Gastroesophageal sphincter (tissue), 4 donors: ENCODE results near the gene LRRC26. TPM values are rescaled to one million over a fixed set of nuclear protein-coding genes. Genes with fewer than 3 reads are reported as not detected.
A peak's percentile ranks its signal among the peaks of the same experiment; 100 is the strongest.

ENCODE experiments used
- ATAC-seq: fragments of 150-250 bp; one replicate; pipeline ENCODE4 v1.9.1; 2016; ENCODE audit warnings: mild to moderate bottlenecking, moderate library complexity
- H3K27ac ChIP-seq, 4 donors: fragments of 200-600 bp; sonication (generic) in 3 of 4; 1 replicate in 3 of 4; 2 replicates in 1 of 4; pipeline ENCODE4 v1.5.1; 2016 to 2019
- H3K27me3 ChIP-seq: fragments of 200-600 bp; sonication (generic); one replicate; pipeline ENCODE4 v1.5.1; 2019
- H3K36me3 ChIP-seq, 2 donors: fragments of 200-600 bp; sonication (generic); one replicate each; pipeline ENCODE4 v1.5.1; 2019; ENCODE audit warnings: control low read depth in 1 of 2
- H3K4me1 ChIP-seq, 3 donors: fragments of 200-600 bp; sonication (generic); 1 replicate in 2 of 3; 2 replicates in 1 of 3; pipeline ENCODE4 v1.5.1; 2016 to 2019; ENCODE audit warnings: control low read depth in 2 of 3
- H3K4me3 ChIP-seq, 2 donors: fragments of 200-600 bp; sonication (generic); one replicate each; pipeline ENCODE4 v1.5.1; 2019; ENCODE audit warnings: mild to moderate bottlenecking in 1 of 2, moderate library complexity in 1 of 2
- H3K9me3 ChIP-seq, 3 donors: fragments of 200-600 bp; sonication (generic); one replicate each; pipeline ENCODE4 v1.5.1; 2017 to 2019; ENCODE audit warnings: control low read depth in 2 of 3
- CTCF ChIP-seq, 4 experiments: fragments of 200-600 bp in 2 of 4; fragments of 450-650 bp in 2 of 4; sonication (generic) in 1 of 4; IDR thresholded peaks; one replicate each; pipeline ENCODE4 v1.5.1; 2017 to 2019; ENCODE audit warnings: antibody characterized with exemption in 4 of 4, mild to moderate bottlenecking in 2 of 4, moderate library complexity in 2 of 4
- EP300 ChIP-seq: sonication (generic); formaldehyde crosslinking; IDR thresholded peaks from one replicate; pipeline ENCODE4 v1.6.1; 2017; ENCODE audit warnings: antibody characterized with exemption, mild to moderate bottlenecking
- POLR2A ChIP-seq, 2 donors: fragments of 450-650 bp; IDR thresholded peaks; one replicate each; pipeline ENCODE4 v1.6.1; 2017; ENCODE audit warnings: antibody characterized with exemption in 2 of 2, mild to moderate bottlenecking in 2 of 2, moderate library complexity in 1 of 2
- POLR2AphosphoS5 ChIP-seq: sonication (generic); formaldehyde crosslinking; IDR thresholded peaks from one replicate; pipeline ENCODE4 v1.6.1; 2017; ENCODE audit warnings: antibody characterized with exemption
- WGBS, 2 donors: methylation state at CpG; one replicate each; pipeline ENCODE4 v1.1.5; 2018; ENCODE audit warnings: low coverage in 1 of 2; 5-methylcytosine and 5-hydroxymethylcytosine counted together
- total RNA-seq, 4 donors: library from RNA; depleted of rRNA; stranded (reverse); fragments of >200 nt; gene quantifications; one replicate each; pipeline ENCODE4 v1.1.0, GENCODE V29; 2016

Gene LRRC26
- total RNA-seq, 4 donors from 2014 or later, result 7.7 TPM; not detected in 3

- no peak for ATAC-seq
- no peak for TF ChIP-seq POLR2A (IDR thresholded peaks at IDR 0.05)
- Histone ChIP-seq H3K36me3 (no peaks in the 10 kb centered on the region), H3K27ac (peak overlapping the region in 3 of 4 donors; percentile 68 to 77 (median 76)), H3K27me3 (peaks cover 52% of the 10 kb centered on the region), H3K4me1 (peaks cover 0 to 38% (median 12%) of the 10 kb centered on the region in 3 donors), H3K9me3 (peaks cover 0 to 19% (median 0%) of the 10 kb centered on the region in 3 donors), H3K4me3 (peak overlapping the region; percentile 37 to 66)
- WGBS, 2 donors, result no CpG with 5 or more reads among the region's 58 CpGs
Observed at GRCh38 chr9:137130176-137130755, 39.6 kb downstream of the LRRC26 start.

GRCh38 chr9:137129456-137130175 lies 40.2 kb downstream of the LRRC26 start:
- peaks cover 45% of the 10 kb centered on the region for H3K27me3 ChIP-seq
- peak; percentile 96 for ATAC-seq
- no peaks in the 10 kb centered on the region for H3K36me3 ChIP-seq
- WGBS, 2 donors, result no CpG with 5 or more reads among the region's 86 CpGs
- peak overlapping the region; percentile 37 to 66 for H3K4me3 ChIP-seq
- peaks cover 0 to 38% (median 12%) of the 10 kb centered on the region in 3 donors for H3K4me1 ChIP-seq
- peaks cover 0 to 19% (median 0%) of the 10 kb centered on the region in 3 donors for H3K9me3 ChIP-seq
- TF ChIP-seq EP300 (no peak), POLR2A (IDR thresholded peaks at IDR 0.05) (peak; percentile 27 to 28), POLR2AphosphoS5 (peak; percentile 38), CTCF (IDR thresholded peaks at IDR 0.05) (no peak)
- peak overlapping the region in 3 of 4 donors; percentile 68 to 77 (median 76) for H3K27ac ChIP-seq

DNA sequence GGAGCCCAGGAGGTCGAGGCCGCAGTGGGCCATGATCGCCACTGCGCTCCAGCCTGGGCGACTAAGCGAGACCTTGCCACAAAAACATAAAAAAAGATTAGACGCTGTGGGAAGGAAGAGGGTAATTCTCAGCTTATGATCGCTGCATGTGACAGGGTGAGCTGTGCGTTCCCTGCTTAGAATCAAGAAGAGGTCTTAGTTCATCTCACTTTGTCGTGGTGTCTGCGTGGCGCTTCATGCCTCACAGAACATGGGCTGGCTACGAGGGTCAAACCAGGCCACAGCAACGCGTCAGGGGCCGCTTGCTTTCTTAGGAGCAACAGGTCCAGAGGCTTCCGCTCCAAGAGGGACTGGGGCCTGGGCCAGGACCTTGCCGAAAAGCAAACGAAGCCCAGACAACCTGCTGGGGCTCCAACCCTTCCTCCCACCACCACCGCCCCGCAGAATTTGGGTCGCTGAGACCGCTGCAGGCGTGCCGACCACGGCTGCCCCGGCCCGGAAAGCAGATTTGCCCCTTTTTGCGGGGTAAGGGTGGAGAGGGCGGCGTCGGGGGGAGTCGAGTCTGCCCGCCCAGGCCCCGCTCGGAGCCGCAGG lies 40.9 kb downstream of the LRRC26 start:
- H3K9me3 ChIP-seq, result peaks cover 0 to 19% (median 0%) of the 10 kb centered on the region in 3 donors
- H3K27ac ChIP-seq, result peak overlapping the region in 3 of 4 donors; percentile 68 to 77 (median 76)
- H3K4me3 ChIP-seq, result peak overlapping the region; percentile 37 to 66
- H3K36me3 ChIP-seq, result no peaks in the 10 kb centered on the region
- H3K27me3 ChIP-seq, result peaks cover 39% of the 10 kb centered on the region
- no peak for ATAC-seq
- 48 to 64% methylated on average over 9 to 16 of the region's 37 CpGs for WGBS, 2 donors
- TF ChIP-seq EP300 (no peak), POLR2AphosphoS5 (no peak), POLR2A (IDR thresholded peaks at IDR 0.05) (no peak), CTCF (IDR thresholded peaks at IDR 0.05) (no peak)
- H3K4me1 ChIP-seq, result peaks cover 0 to 38% (median 12%) of the 10 kb centered on the region in 3 donors

DNA sequence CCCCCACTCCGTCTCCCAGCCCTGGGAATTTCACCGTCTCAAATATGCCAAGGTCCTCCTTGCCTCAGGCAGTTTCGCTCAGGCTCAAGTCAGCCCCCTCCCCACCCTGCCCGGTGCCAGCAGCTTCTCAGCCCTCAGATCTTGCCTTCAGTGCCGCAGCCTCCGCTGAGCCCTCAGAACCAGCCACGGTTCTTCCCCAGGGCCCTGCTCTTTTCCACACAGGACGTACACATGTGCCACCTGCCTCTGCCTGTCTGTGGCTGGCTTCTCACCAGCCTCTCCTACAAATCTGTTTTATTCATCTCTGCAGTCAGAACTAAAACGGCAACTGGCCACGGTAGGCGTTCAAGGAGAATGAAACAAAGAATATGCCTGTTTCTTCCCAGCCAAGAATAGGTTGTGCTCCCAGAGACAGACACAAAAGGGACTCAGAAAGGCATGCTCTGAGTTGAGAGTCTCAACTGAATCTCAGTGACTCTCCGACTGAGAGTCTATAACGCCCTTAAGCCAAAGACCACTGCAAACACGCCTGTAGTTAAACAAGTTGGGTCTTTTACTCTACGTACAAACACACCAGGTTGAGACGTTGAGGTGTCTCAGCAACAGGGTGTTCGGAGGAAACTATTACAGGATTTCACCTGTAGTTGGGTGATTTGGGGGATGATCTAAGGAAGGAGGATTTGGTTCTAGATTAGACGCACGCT lies 41.5 kb downstream of the LRRC26 start:
- 72 to 76% methylated on average over 6 to 15 of the region's 19 CpGs for WGBS, 2 donors
- no peaks in the 10 kb centered on the region for H3K36me3 ChIP-seq
- no peak for ATAC-seq
- TF ChIP-seq POLR2A (IDR thresholded peaks at IDR 0.05) (no peak), EP300 (no peak), CTCF (IDR thresholded peaks at IDR 0.05) (no peak), POLR2AphosphoS5 (no peak)
- peaks cover 0 to 38% (median 12%) of the 10 kb centered on the region in 3 donors for H3K4me1 ChIP-seq
- peak overlapping the region in 1 of 2 donors; percentile 66 for H3K4me3 ChIP-seq
- peaks cover 32% of the 10 kb centered on the region for H3K27me3 ChIP-seq
- peaks cover 0 to 19% (median 0%) of the 10 kb centered on the region in 3 donors for H3K9me3 ChIP-seq
- peak overlapping the region in 2 of 4 donors; percentile 37 to 77 for H3K27ac ChIP-seq
